Spinal cord (tissue), 10 donors: ENCODE data around the gene AQP12B. TPM values are rescaled to one million over a fixed set of nuclear protein-coding genes. Genes with fewer than 3 reads are reported as not detected.

Experiments used
- DNase-seq, 6 donors: peaks; one replicate each; pipeline versions ENCODE4 v3.0.0 to v3.0.0-alpha.2; 2013 to 2015; ENCODE audit warnings: low spot score in 6 of 6, low read depth in 4 of 6
- H3K27ac ChIP-seq: one replicate; pipeline ENCODE4 v1.5.1; 2013; ENCODE audit warnings: low read depth, low read length, control low read depth
- H3K27me3 ChIP-seq: one replicate; pipeline ENCODE4 v1.6.1; 2013; ENCODE audit warnings: low read length; ENCODE audit not compliant: control insufficient read depth, insufficient read depth
- H3K36me3 ChIP-seq: one replicate; pipeline ENCODE4 v1.6.1; 2013; ENCODE audit warnings: low read length; ENCODE audit not compliant: control insufficient read depth, insufficient read depth
- H3K4me1 ChIP-seq: one replicate; pipeline ENCODE4 v1.6.1; 2013; ENCODE audit warnings: low read length; ENCODE audit not compliant: control insufficient read depth, insufficient read depth
- H3K4me3 ChIP-seq: one replicate; pipeline ENCODE4 v1.5.1; 2013; ENCODE audit warnings: low read depth, low read length, control low read depth
- H3K9me3 ChIP-seq: one replicate; pipeline ENCODE4 v1.6.1; 2013; ENCODE audit warnings: low read length; ENCODE audit not compliant: control insufficient read depth, insufficient read depth
- WGBS: methylation state at CpG from one replicate; pipeline ENCODE4 v1.1.5; 2013; ENCODE audit warnings: missing lambda C conversion rate; ENCODE audit not compliant: insufficient coverage; 5-methylcytosine and 5-hydroxymethylcytosine counted together
- polyA plus RNA-seq, 2 donors: library from polyadenylated mRNA; unstranded; fragments of 120-200 nt; gene quantifications; one replicate each; pipeline ENCODE4 v1.2.1, GENCODE V29; 2013; ENCODE audit not compliant: insufficient read length in 2 of 2
- total RNA-seq, 2 donors: library from RNA; depleted of rRNA in 1 of 2; stranded (reverse); fragments of 120-200 nt in 1 of 2; fragments of >200 nt in 1 of 2; gene quantifications; one replicate each; pipeline versions ENCODE4 v1.2.3 to v1.2.4, GENCODE V29; 2013 to 2014
- donor health status: healthy.

AQP12B gene
- total and polyA plus RNA-seq, 4 donors = 0.44 to 0.56 TPM; not detected in 2

GRCh38 chr2:240644171-240644651 is 38.5 kb downstream of the AQP12B start:
- H3K27me3 ChIP-seq = peaks cover 4% of the 10 kb centered on the region
- no peak overlapping the region for H3K4me3 ChIP-seq
- 64% methylated on average over 10 of the region's 14 CpGs for WGBS
- no peaks in the 10 kb centered on the region for H3K9me3 ChIP-seq
- H3K4me1 ChIP-seq = peaks cover 10% of the 10 kb centered on the region
- DNase-seq = no peak
- H3K36me3 ChIP-seq = no peaks in the 10 kb centered on the region
- H3K27ac ChIP-seq = no peak overlapping the region

GRCh38 chr2:240643811-240644150 is 38.9 kb downstream of the AQP12B start:
- no peak for DNase-seq
- peaks cover 4% of the 10 kb centered on the region for H3K27me3 ChIP-seq

GRCh38 chr2:240643093-240643810 is 39.4 kb downstream of the AQP12B start:
- Histone ChIP-seq H3K36me3 (no peaks in the 10 kb centered on the region), H3K4me3 (no peak overlapping the region), H3K27me3 (peaks cover 4% of the 10 kb centered on the region), H3K9me3 (no peaks in the 10 kb centered on the region), H3K27ac (no peak overlapping the region), H3K4me1 (peaks cover 10% of the 10 kb centered on the region)
- WGBS = 72% methylated on average over 9 of the region's 13 CpGs
- DNase-seq = no peak

More at GRCh38 chr2:240643811-240644150, 38.9 kb downstream of the AQP12B start:
- peaks cover 10% of the 10 kb centered on the region for H3K4me1 ChIP-seq
- H3K4me3 ChIP-seq = no peak overlapping the region
- no peak overlapping the region for H3K27ac ChIP-seq
- no peaks in the 10 kb centered on the region for H3K36me3 ChIP-seq
- H3K9me3 ChIP-seq = no peaks in the 10 kb centered on the region
- 73% methylated on average over 15 of the region's 15 CpGs for WGBS

GRCh38 chr2:240642806-240643092 is 39.9 kb downstream of the AQP12B start:
- WGBS = 86% methylated on average over 11 of the region's 11 CpGs
- DNase-seq = no peak
- H3K36me3 ChIP-seq = no peaks in the 10 kb centered on the region
- H3K9me3 ChIP-seq = no peaks in the 10 kb centered on the region
- H3K27me3 ChIP-seq = peaks cover 4% of the 10 kb centered on the region
- H3K27ac ChIP-seq = no peak overlapping the region
- peaks cover 10% of the 10 kb centered on the region for H3K4me1 ChIP-seq
- no peak overlapping the region for H3K4me3 ChIP-seq

GRCh38 chr2:240642061-240642805 is 40.5 kb downstream of the AQP12B start:
- no peak overlapping the region for H3K27ac ChIP-seq
- H3K36me3 ChIP-seq = no peaks in the 10 kb centered on the region
- 79% methylated on average over 24 of the region's 36 CpGs for WGBS
- peaks cover 6% of the 10 kb centered on the region for H3K4me1 ChIP-seq
- DNase-seq = no peak
- H3K27me3 ChIP-seq = peaks cover 2% of the 10 kb centered on the region
- H3K4me3 ChIP-seq = no peak overlapping the region
- no peaks in the 10 kb centered on the region for H3K9me3 ChIP-seq

- H3K4me3 ChIP-seq = no peak overlapping the region
- no peaks in the 10 kb centered on the region for H3K36me3 ChIP-seq
- no peak overlapping the region for H3K27ac ChIP-seq
- H3K27me3 ChIP-seq = peaks cover 2% of the 10 kb centered on the region
- DNase-seq = no peak
- no peaks in the 10 kb centered on the region for H3K9me3 ChIP-seq
- 1% methylated on average over 10 of the region's 16 CpGs for WGBS
- H3K4me1 ChIP-seq = no peaks in the 10 kb centered on the region
These were observed 41.7 kb downstream of the AQP12B start for GRCh38 chr2:240640939-240641338.

- 90% methylated on average over 17 of the region's 18 CpGs for WGBS
- H3K9me3 ChIP-seq = no peaks in the 10 kb centered on the region
- H3K4me1 ChIP-seq = no peaks in the 10 kb centered on the region
- peaks cover 2% of the 10 kb centered on the region for H3K27me3 ChIP-seq
- H3K36me3 ChIP-seq = no peaks in the 10 kb centered on the region
- H3K4me3 ChIP-seq = no peak overlapping the region
- DNase-seq = no peak
- H3K27ac ChIP-seq = no peak overlapping the region
These were observed 43.1 kb downstream of the AQP12B start for GRCh38 chr2:240639566-240639965.

GRCh38 chr2:240638512-240639160 is 44.0 kb downstream of the AQP12B start:
- Histone ChIP-seq H3K9me3 (no peaks in the 10 kb centered on the region), H3K4me1 (no peaks in the 10 kb centered on the region), H3K27me3 (peaks cover 2% of the 10 kb centered on the region), H3K4me3 (no peak overlapping the region), H3K27ac (no peak overlapping the region), H3K36me3 (no peaks in the 10 kb centered on the region)
- WGBS = 72% methylated on average over 17 of the region's 18 CpGs
- DNase-seq = no peak

GRCh38 chr2:240637901-240638345 is 44.8 kb downstream of the AQP12B start:
- H3K27ac ChIP-seq = no peak overlapping the region
- H3K36me3 ChIP-seq = no peaks in the 10 kb centered on the region
- no peak overlapping the region for H3K4me3 ChIP-seq
- 78% methylated on average over 8 of the region's 8 CpGs for WGBS
- no peak for DNase-seq
- no peaks in the 10 kb centered on the region for H3K9me3 ChIP-seq
- H3K4me1 ChIP-seq = no peaks in the 10 kb centered on the region
- peaks cover 2% of the 10 kb centered on the region for H3K27me3 ChIP-seq
